Activated B cell treated with CpG ODN at 0.5 μM for 24 hours (primary cell): ENCODE results near the gene MLIP. TPM values are rescaled to one million over a fixed set of nuclear protein-coding genes. Genes with fewer than 3 reads are reported as not detected.

Experiments used
- ATAC-seq: fragments of 200-7000 bp; cut with Tn5 transposase; one replicate; pipeline ENCODE4 v1.10.0; 2021; ENCODE audit warnings: low read depth, mild to moderate bottlenecking, moderate library complexity
- CTCF ChIA-PET: fragments of 350-600 bp; sonication (Branson Sonifier 250); formaldehyde crosslinking; loops from one replicate; lab custom pipeline; 2021; ENCODE audit warnings: antibody characterized with exemption; lab: Charles Lee
- POLR2A ChIA-PET: fragments of 350-600 bp; sonication (Branson Sonifier 250); formaldehyde crosslinking; loops from one replicate; lab custom pipeline; 2021; ENCODE audit warnings: antibody characterized with exemption; lab: Charles Lee
- DNase-seq: peaks from one replicate; pipeline ENCODE4 v3.0.0; 2022
- H3K27ac Mint-ChIP-seq: one replicate; pipeline ENCODE4 v1.8.0; 2020; ENCODE audit warnings: mixed read lengths
- H3K27me3 Mint-ChIP-seq: one replicate; pipeline ENCODE4 v1.8.0; 2021; ENCODE audit warnings: mixed read lengths
- H3K36me3 Mint-ChIP-seq: one replicate; pipeline ENCODE4 v1.8.0; 2021; ENCODE audit warnings: low read depth, mixed read lengths
- H3K4me1 Mint-ChIP-seq: one replicate; pipeline ENCODE4 v1.8.0; 2021; ENCODE audit warnings: mixed read lengths
- H3K4me3 Mint-ChIP-seq: one replicate; pipeline ENCODE4 v1.8.0; 2020; ENCODE audit warnings: mild to moderate bottlenecking, mixed read lengths
- H3K9me3 Mint-ChIP-seq: one replicate; pipeline ENCODE4 v1.8.0; 2020; ENCODE audit warnings: mixed read lengths
- intact Hi-C: fragments of 100-400 bp; cut with micrococcal nuclease; formaldehyde crosslinking; loops from one replicate; pipeline ENCODE4 v1.15.1; 2024
- total RNA-seq: library from RNA; stranded (reverse); gene quantifications from 2 replicates; pipeline ENCODE4 v1.2.3, GENCODE V29; 2022
- TF ChIP-seq, protein P1 (sequence below): fragments of 200-600 bp; IDR thresholded peaks from one replicate; pipeline ENCODE4 v1.8.0; 2022; ENCODE audit warnings: antibody characterized with exemption, mild to moderate bottlenecking

The MLIP gene
- total RNA-seq, 1 donor from 2014 or later, result not detected

DNA sequence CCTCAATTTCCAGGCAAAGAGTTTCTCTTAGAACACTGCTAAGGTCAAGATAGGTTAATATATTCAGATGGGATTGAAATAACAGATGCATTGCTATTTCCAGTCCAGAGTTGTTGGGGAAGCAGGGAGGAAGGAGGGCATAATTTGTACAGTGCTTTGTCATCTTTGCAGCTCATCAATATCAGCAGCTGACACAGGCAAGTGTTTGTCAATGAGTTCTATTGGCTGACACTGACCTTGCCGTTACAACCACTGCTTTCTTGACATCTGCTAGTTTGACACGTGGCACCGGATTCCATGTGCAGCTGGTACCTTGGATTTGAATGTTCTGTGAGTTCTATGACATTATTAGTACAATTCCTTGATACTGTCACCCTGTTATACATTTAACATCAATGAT, 28.0 kb upstream of the MLIP start:
- CTCF ChIA-PET, result no interaction called here
- H3K4me3 Mint-ChIP-seq, result no peak overlapping the region
- ATAC-seq (no peak), DNase-seq (no peak)
- H3K36me3 Mint-ChIP-seq, result no peaks in the 10 kb centered on the region
- no peaks in the 10 kb centered on the region for H3K9me3 Mint-ChIP-seq
- no peaks in the 10 kb centered on the region for H3K4me1 Mint-ChIP-seq
- TF ChIP-seq, protein P1, sequence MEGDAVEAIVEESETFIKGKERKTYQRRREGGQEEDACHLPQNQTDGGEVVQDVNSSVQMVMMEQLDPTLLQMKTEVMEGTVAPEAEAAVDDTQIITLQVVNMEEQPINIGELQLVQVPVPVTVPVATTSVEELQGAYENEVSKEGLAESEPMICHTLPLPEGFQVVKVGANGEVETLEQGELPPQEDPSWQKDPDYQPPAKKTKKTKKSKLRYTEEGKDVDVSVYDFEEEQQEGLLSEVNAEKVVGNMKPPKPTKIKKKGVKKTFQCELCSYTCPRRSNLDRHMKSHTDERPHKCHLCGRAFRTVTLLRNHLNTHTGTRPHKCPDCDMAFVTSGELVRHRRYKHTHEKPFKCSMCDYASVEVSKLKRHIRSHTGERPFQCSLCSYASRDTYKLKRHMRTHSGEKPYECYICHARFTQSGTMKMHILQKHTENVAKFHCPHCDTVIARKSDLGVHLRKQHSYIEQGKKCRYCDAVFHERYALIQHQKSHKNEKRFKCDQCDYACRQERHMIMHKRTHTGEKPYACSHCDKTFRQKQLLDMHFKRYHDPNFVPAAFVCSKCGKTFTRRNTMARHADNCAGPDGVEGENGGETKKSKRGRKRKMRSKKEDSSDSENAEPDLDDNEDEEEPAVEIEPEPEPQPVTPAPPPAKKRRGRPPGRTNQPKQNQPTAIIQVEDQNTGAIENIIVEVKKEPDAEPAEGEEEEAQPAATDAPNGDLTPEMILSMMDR, result no peak
- POLR2A ChIA-PET, result no interaction called here
- no peak overlapping the region for H3K27ac Mint-ChIP-seq
- no peaks in the 10 kb centered on the region for H3K27me3 Mint-ChIP-seq
- intact Hi-C loops, result no loop called here

DNA sequence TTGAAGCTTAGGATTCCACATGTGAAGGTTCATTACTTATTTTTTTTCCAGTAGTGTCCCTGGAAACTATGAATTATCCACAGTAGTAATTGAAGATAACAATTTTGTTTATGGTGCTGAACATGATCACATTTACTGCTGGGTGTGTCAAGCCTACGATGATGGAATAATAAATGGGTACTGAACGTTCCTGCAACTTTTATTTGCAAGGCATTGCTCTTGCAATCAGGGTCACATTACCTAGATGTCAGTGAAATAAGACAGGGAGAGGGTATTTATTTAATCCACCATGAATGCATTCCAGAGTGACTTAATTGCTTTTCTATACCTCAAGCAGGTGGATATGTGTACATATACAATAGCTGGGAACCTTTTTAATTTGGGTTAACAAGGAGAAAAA, 27.0 kb upstream of the MLIP start:
- POLR2A ChIA-PET, result no interaction called here
- intact Hi-C loops, result no loop called here
- no peaks in the 10 kb centered on the region for H3K27me3 Mint-ChIP-seq
- CTCF ChIA-PET, result no interaction called here
- no peaks in the 10 kb centered on the region for H3K4me1 Mint-ChIP-seq
- no peak for ATAC-seq
- no peak overlapping the region for H3K4me3 Mint-ChIP-seq
- TF ChIP-seq, protein P1, result no peak
- no peaks in the 10 kb centered on the region for H3K9me3 Mint-ChIP-seq
- no peaks in the 10 kb centered on the region for H3K36me3 Mint-ChIP-seq
- no peak overlapping the region for H3K27ac Mint-ChIP-seq
- no peak for DNase-seq

DNA sequence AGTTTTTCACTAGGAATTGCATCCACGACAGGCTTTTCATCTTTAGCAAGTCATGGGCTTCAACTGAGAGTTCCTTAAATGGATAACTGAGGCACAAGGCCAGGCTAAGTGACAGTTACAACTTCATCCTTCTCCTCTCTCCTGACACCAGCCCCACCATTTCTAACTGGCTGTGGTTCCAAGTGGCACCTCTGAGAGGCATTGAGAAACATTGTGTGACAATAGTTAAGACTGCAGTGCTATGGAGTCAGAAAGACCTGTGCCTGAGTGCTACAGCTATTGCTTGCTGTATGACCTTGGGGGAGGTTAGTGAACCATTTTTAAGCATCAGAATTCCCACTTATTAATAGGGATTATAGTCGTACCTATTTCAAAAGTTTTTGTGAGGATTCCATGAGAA, 26.2 kb upstream of the MLIP start:
- TF ChIP-seq, protein P1, result no peak
- H3K27me3 Mint-ChIP-seq, result no peaks in the 10 kb centered on the region
- no peaks in the 10 kb centered on the region for H3K36me3 Mint-ChIP-seq
- H3K4me1 Mint-ChIP-seq, result no peaks in the 10 kb centered on the region
- no peaks in the 10 kb centered on the region for H3K9me3 Mint-ChIP-seq
- ATAC-seq (no peak), DNase-seq (no peak)
- intact Hi-C loops, result no loop called here
- ChIA-PET POLR2A (no interaction called here), CTCF (no interaction called here)
- H3K4me3 Mint-ChIP-seq, result no peak overlapping the region
- H3K27ac Mint-ChIP-seq, result no peak overlapping the region

DNA sequence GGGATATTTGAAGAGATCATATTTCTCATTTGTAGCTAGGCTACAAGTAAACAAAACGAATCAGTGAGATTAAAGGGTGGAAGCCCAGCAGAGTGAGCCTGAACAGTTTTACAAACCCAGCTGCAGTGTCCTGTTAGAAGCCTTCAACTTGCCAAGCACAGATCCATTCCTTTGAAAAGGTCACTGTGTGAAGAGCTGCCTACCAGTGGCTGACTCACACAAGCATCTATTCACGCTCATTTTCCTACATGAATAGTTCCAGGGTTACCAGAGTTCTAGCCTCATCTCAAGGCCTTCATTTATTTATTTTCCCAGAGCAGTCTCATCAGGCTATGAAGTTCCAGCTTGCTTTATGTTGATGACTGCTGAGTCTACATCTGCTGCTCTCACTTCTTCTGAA, 25.7 kb upstream of the MLIP start:
- no peak for ATAC-seq
- intact Hi-C loops, result no loop called here
- Mint-ChIP-seq H3K36me3 (no peaks in the 10 kb centered on the region), H3K27me3 (no peaks in the 10 kb centered on the region), H3K4me1 (no peaks in the 10 kb centered on the region), H3K4me3 (no peak overlapping the region), H3K9me3 (no peaks in the 10 kb centered on the region), H3K27ac (no peak overlapping the region)
- no peak for DNase-seq
- TF ChIP-seq, protein P1, result no peak
- ChIA-PET CTCF (no interaction called here), POLR2A (no interaction called here)

DNA sequence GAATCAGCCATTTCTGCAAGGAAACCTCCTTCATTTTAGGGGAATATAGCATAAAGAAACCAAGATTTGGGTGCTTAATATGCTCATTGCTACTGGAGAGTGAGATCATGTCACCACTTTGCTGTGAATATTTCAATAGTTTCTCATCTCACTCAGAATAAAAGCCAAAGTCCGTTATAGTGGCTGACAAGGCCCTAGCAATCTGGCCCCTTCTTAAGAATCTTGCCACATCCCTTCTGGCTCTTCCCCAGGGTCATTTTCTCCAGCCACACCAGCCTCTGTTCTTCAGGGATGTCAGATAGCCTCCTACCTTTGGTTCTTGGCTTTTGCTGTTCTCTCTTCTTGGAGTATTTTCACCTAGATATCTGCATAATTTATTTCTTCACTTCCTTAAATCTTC, 24.8 kb upstream of the MLIP start:
- Mint-ChIP-seq H3K4me1 (no peaks in the 10 kb centered on the region), H3K36me3 (no peaks in the 10 kb centered on the region), H3K4me3 (no peak overlapping the region), H3K9me3 (no peaks in the 10 kb centered on the region), H3K27ac (no peak overlapping the region), H3K27me3 (no peaks in the 10 kb centered on the region)
- TF ChIP-seq, protein P1, result no peak
- ChIA-PET CTCF (no interaction called here), POLR2A (no interaction called here)
- ATAC-seq, result no peak
- DNase-seq, result no peak
- intact Hi-C loops, result no loop called here
